Dermis microvascular lymphatic vessel endothelial cell (primary cell): ENCODE measurements around the gene ARMS2. TPM values are rescaled to one million over a fixed set of nuclear protein-coding genes. Genes with fewer than 3 reads are reported as not detected.

ENCODE experiments used
- DNase-seq, 2 donors: peaks; one replicate each; pipeline versions ENCODE4 v3.0.0 to v3.0.0-alpha.2; 2010; ENCODE audit warnings: low read depth in 2 of 2
- total RNA-seq: library from RNA; depleted of rRNA; stranded (reverse); fragments of >200 nt; gene quantifications from 2 replicates; pipeline ENCODE4 v1.2.1, GENCODE V29; 2014

The ARMS2 gene
- not detected in 2 replicates for total RNA-seq

GRCh38 chr10:122454603-122455080 lies at the start of gene ARMS2:
ARMS2 (plus strand) TSS chr10:122454653; CDS start chr10:122454728, 75 bp downstream.
- DNase-seq: no peak

DNA sequence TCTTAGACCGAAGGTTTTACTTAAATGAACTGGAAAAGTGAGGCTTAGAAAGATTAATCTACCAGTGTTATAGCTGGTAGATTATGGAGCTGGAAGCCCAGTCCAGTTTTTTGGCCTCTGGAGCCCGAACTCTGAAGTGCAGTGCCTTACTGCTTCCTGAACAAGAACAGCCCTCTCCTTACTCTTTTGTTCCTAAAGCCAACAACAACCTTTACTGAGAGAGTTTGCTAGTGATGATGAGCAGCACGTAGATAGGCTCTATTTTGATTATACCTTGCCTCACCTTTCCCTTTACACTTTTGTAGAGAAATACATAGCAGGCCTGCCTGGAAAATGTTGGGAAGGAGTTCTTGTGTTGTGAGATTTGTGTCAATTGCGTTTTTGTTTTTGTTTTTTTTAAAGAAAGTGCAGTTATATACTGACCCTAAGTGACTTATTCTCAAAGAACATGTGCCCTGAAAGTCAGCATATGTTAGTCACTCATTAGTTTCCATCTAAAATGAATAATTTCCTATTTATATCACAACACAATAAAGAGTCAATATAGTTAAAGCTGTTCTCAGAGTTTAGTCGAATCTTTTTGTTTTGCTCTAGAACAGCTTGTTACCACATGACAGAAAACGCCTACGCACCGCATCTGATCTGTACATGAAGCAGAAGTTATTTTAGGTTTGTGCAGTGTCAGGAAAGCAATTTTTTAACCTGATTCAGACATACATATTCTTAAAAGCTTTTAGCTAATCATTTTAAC lies 46.9 kb upstream of the ARMS2 start:
- peak in 1 of 2 donors; percentile 20 for DNase-seq

DNA sequence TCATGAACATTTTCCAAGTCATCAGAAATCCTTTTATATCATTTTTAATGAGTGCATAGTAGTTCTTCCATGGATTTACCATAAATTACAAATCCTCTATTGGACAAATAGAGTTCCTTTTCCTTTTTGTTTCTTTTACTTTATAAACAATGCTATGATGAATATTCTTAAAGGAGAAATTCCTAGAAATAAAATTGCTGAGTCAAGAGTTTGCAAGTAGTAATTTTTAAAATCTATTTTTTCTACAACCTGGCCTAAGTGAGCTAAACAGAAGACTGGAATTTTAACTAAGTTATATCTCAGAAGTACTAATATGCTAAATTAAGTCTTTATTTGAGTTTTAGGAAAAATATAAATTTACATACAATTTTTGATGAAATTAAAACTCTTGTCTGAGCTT lies 41.1 kb upstream of the ARMS2 start:
- no peak for DNase-seq

GRCh38 chr10:122417667-122418066 lies 36.8 kb upstream of the ARMS2 start:
- DNase-seq: no peak

DNA sequence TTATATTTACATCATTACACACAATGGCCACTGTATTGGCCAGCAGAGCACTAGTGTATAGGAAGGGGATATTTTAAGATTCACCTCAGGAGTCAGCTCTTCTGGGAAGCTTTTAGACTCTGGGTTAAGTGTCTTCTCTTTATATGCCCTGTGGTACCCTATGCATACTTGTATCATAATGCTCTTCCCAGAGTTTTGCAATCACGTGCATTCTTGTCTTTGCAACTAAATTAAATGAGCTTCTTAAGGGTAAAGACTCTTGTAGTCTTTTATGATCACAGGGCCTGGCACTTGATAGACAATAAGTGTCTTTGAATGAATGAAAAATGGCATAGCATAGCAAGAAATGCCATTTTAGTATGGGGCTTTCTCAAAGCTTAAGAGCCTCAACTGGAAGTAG lies 35.4 kb upstream of the ARMS2 start:
- DNase-seq: no peak

GRCh38 chr10:122419876-122420623 lies 34.4 kb upstream of the ARMS2 start:
- DNase-seq: peak in 1 of 2 donors; percentile 4

DNA sequence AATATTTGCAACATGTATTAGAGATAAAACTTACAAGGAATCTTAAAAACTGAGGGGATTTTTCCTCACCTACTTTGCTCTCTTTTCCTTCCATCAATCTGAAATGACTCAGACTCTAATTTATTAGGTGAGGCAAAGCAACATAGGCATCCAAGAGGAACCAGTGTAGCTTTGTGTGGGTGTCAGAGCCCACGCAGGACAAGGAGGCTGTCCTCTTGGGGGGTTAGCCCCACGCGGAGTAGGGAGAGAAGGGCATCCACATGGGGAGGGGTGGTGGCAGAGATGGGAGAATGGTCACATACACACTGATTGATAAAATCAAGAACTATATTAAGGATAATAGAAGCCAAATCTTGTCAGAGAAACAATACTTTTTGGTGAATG lies 33.8 kb upstream of the ARMS2 start:
- no peak for DNase-seq

- DNase-seq: no peak
Observed at GRCh38 chr10:122421054-122421625, 33.3 kb upstream of the ARMS2 start.

GRCh38 chr10:122421742-122422141 lies 32.7 kb upstream of the ARMS2 start:
- DNase-seq: no peak

- DNase-seq: no peak
Observed at GRCh38 chr10:122422266-122422989, 32.0 kb upstream of the ARMS2 start.

- DNase-seq: no peak
Observed at GRCh38 chr10:122424059-122424458, 30.4 kb upstream of the ARMS2 start.

- DNase-seq: no peak
Observed at GRCh38 chr10:122426829-122427228, 27.6 kb upstream of the ARMS2 start.

DNA sequence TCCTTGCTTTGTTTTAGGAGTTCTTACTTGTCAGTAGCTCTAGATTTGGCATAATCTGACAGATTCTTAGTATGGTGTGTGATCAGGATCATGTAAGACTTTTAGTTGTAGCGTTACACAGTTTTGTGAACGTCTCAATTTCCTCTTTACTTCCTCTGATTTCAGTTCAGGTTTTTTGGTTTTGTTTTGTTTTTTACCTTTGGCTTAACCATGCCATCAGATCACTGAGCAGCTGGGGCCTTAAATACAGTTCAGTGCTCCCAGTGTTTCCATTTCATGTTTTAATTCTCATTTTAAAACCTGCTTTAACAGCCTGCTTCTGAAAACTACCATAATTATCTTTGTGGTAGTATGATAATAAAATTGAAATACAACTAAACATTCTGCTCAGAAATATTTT lies 27.2 kb upstream of the ARMS2 start:
- no peak for DNase-seq

DNA sequence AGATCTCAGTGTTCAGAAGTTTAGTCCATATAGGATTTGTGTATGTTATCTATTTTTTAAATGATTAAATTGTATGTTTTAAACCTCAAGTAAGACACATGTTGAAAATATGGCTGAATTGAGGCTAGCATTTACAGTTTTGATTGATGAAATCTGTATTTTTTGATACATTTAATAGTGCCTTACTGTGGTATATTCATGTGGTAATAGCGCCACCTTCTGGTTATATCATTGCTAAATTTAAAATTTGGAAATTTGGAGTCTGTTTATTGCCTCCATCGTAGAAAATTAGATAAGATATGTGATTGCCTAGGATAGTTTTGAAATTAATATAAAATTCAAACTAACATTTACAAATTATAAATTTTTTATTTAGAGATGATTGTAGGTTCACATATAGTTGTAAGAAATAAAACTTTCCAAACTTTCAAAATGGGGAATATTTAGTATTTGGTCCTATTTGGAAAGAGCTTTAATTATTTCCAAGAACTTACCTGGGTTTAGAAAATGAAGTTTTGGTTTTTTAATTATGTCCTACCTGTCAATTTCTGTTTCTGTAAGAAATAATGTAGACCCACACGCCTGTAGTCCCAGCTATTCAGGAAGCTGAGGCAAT lies 19.1 kb upstream of the ARMS2 start:
- DNase-seq: peak; percentile 35 to 53

DNA sequence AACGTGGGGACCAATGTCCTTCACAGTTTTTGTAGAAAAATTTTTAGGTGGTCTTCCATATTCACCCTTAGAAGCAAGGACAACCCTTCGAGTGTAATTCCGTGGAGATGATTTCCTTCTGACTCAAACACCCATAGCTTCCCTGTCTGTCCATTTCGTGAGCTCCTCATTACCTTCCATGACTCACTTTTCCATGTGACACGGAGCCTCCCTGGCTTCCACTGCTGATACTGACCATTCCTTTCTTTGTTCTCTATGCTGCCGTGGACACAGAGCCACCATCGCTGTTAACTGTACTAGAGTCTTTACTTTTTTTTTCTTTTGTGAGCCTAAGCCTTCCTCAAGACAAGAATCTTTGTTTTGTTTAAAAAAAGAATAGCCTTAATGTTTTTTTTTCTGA lies 12.5 kb upstream of the ARMS2 start:
- peak in 1 of 2 donors; percentile 67 for DNase-seq

DNA sequence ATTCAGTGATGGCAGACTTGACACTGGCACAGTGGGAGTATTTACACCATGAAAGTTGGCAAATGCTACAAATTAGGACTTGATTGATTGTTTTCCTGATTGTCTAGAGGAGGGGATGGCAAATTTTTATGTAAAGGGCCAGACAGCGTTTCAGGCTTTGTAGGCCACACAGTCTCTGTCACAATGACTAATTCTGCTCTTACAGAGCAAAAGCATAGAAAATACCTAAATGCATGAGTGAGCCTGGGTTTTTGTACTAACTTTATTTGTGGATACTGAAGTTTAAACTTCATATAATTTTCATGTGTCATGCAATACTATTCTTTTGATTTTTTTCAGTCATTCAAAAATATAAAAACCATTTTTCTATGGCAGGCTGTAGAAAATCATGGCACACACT lies 9.0 kb upstream of the ARMS2 start:
- no peak for DNase-seq

- DNase-seq: no peak
Observed at GRCh38 chr10:122445904-122446303, 8.5 kb upstream of the ARMS2 start.

DNA sequence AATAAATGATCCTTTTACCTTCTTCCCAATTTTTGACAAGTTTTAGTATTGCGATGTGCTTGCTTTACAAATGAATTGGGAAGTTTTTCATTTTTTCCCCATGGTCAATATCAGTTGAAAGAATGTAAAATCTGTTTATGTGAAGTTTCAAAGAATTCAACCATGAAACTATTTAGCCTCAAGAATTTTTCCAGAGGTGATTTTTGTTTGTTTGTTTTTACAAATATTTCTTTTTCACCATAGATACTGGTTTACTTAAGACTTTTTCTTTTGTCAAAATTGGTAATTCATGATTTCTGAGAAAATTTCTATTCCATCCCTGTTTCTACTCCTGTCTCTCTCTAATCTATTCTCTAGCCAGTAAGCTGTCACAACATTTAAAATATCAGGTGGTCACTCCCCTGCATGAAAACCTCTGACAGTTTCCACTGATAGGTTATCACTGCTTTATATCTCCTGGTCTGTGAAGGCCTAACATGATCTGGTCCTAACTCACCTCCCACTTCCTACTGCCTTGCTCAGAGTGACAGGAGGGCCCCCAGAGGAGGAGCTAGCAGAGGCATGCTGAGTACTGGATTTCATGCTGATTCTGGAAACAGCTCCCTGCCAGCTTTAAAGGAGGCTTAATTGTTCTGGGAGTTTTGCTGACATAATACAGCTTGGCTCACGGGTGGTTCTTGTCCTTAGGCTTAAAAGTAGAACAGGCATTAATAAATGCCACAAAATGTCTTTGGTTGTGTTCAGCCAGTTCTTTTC lies 7.6 kb upstream of the ARMS2 start:
- peak in 1 of 2 donors; percentile 19 for DNase-seq

DNA sequence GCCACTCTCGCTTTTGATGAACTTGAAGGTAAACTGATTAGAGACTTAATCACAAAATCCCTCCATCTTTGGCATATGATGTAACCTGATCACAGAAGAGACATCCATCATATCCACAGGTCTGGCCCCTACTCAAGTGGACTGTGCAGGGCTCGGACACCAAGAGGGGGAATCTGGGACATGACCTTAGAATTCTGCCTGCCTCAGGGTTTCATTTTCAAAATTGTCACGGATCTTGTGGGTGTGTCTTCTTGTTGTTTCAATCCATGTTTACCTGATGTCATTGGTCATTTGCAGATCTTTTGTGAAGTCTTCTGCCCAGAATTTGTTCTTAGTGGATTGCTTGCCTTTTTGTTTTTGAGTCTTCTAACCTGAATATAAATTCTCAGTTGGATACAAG lies 5.9 kb upstream of the ARMS2 start:
- no peak for DNase-seq

GRCh38 chr10:122449153-122449552 lies 5.3 kb upstream of the ARMS2 start:
- DNase-seq: no peak
